Measurements from ENCODE around the gene MRPL10. TPM values are rescaled to one million over a fixed set of nuclear protein-coding genes. Genes with fewer than 3 reads are reported as not detected.

Gene MRPL10
- total RNA-seq, 1 experiment from 2014 or later, result 49.3 TPM

- POLR2A ChIA-PET, result interaction anchor here (0.7 to 1.0 kb wide), 2 partner anchors 18 to 102 kb away, joined by 3 to 4 read pairs; partner anchors contain the start of gene OSBPL7
- intact Hi-C loops (cut with micrococcal nuclease), result no loop called here
These were observed 28.1 kb downstream of the MRPL10 start for GRCh38 chr17:47803201-47803600.

DNA sequence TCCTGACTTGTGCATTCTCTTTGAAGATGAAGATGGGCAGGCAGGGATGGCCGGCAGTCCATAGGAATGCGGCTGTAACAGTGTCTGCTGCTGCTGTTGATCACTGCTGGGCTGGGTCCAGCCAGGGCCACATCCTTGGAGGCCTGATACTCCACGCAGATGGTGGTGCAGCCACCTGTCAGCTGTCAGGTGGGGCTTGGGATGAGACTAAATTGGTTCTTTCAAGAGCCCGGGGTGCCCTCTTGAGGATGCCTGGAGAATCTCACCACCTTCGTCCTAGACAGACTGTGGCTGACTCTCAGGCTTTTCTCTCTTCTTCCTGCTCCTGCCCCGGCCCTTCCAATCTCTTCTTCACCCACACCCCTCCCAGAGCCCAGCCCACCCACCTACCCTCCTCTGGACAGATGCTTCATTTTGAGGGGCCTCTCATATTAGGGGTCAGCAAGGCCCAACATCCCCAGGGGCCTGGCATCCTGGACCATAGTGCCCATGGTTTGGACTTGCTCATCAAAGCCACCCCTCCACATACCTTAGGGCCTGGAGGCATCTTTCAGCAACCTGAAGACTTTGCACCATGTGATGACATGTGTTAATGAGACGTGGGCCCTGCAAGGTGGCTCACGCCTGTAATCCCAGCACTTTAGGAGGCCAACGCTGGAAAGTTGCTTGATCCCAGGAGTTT lies 28.9 kb downstream of the MRPL10 start:
- DNase-seq (ENCODE audit: unreplicated experiment), result peak; percentile 67
- no TSS peak for BruUV-seq (replicated peaks)
- peaks cover 8% of the 10 kb centered on the region for H3K27me3 Mint-ChIP-seq (ENCODE audit: insufficient read depth, unreplicated experiment)

More at GRCh38 chr17:47803201-47803600, 28.1 kb downstream of the MRPL10 start:
- no peaks in the 10 kb centered on the region for H3K4me1 Mint-ChIP-seq (ENCODE audit: insufficient read depth, unreplicated experiment)
- no peak overlapping the region for H3K4me3 Mint-ChIP-seq (ENCODE audit: unreplicated experiment)
- DNase-seq (ENCODE audit: unreplicated experiment), result no peak
- CTCF ChIA-PET, result interaction anchor here (0.7 to 3.1 kb wide), 5 partner anchors 18 to 141 kb away, joined by 3 to 33 read pairs (median 5); partner anchors contain the start of gene OSBPL7
- H3K9me3 Mint-ChIP-seq (ENCODE audit: unreplicated experiment), result no peaks in the 10 kb centered on the region
- H3K36me3 Mint-ChIP-seq (ENCODE audit: insufficient read depth, unreplicated experiment), result no peaks in the 10 kb centered on the region
- H3K27ac Mint-ChIP-seq (ENCODE audit: low read depth, unreplicated experiment), result no peak overlapping the region
- peaks cover under 1% of the 10 kb centered on the region for H3K27me3 Mint-ChIP-seq (ENCODE audit: insufficient read depth, unreplicated experiment)
- TF ChIP-seq CTCF (IDR thresholded peaks at IDR 0.05; ENCODE audit: unreplicated experiment), result no peak
- BruUV-seq (replicated peaks), result no TSS peak

DNA sequence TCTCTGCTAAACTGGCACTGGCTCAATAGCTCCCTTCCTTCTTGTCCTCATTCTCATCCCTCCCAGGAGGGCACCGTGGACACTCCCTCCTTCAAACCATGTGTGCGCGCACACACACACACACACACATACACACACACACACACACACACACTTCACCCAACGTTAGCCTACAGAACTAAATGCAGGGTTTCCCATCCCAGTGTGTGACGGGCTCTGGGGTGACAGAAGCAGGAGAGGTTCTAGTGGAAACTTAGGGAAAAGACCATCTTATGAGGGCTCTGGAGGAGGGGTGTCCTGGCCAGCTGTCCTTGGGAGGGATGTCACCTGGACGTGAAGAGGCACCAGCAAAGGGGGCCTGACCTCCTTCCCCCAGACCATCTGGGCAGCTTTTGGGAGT lies 29.4 kb downstream of the MRPL10 start:
- intact Hi-C loops (cut with micrococcal nuclease), result loop anchor here (1.0 kb wide), 2 partner anchors 26 to 104 kb away; no protein-coding TSS in a partner anchor
- Mint-ChIP-seq H3K27me3 (ENCODE audit: insufficient read depth, unreplicated experiment) (peaks cover 14% of the 10 kb centered on the region), H3K4me3 (ENCODE audit: unreplicated experiment) (no peak overlapping the region), H3K9me3 (ENCODE audit: unreplicated experiment) (no peaks in the 10 kb centered on the region), H3K27ac (ENCODE audit: low read depth, unreplicated experiment) (no peak overlapping the region), H3K4me1 (ENCODE audit: insufficient read depth, unreplicated experiment) (no peaks in the 10 kb centered on the region), H3K36me3 (ENCODE audit: insufficient read depth, unreplicated experiment) (no peaks in the 10 kb centered on the region)
- ChIA-PET CTCF (interaction anchor here (0.6 to 3.1 kb wide), 18 partner anchors 9 to 216 kb away, joined by 3 to 33 read pairs (median 4); partner anchors contain the start of gene OSBPL7), POLR2A (interaction anchor here (0.7 to 1.4 kb wide), 2 partner anchors 72 to 137 kb away, joined by 3 read pairs; no protein-coding TSS in a partner anchor)
- no TSS peak for BruUV-seq (replicated peaks)
- TF ChIP-seq CTCF (IDR thresholded peaks at IDR 0.05; ENCODE audit: unreplicated experiment), result no peak
- no peak for DNase-seq (ENCODE audit: unreplicated experiment)

More for the DNA sequence above, 28.9 kb downstream of the MRPL10 start:
- Mint-ChIP-seq H3K4me3 (ENCODE audit: unreplicated experiment) (no peak overlapping the region), H3K9me3 (ENCODE audit: unreplicated experiment) (no peaks in the 10 kb centered on the region), H3K36me3 (ENCODE audit: insufficient read depth, unreplicated experiment) (no peaks in the 10 kb centered on the region), H3K4me1 (ENCODE audit: insufficient read depth, unreplicated experiment) (no peaks in the 10 kb centered on the region), H3K27ac (ENCODE audit: low read depth, unreplicated experiment) (no peak overlapping the region)
- CTCF ChIA-PET, result interaction anchor here (0.6 to 3.1 kb wide), 14 partner anchors 13 to 168 kb away, joined by 3 to 33 read pairs (median 4); partner anchors contain the start of genes CDK5RAP3 and OSBPL7
- POLR2A ChIA-PET, result interaction anchor here (0.7 to 1.4 kb wide), 2 partner anchors 73 to 137 kb away, joined by 3 read pairs; no protein-coding TSS in a partner anchor
- intact Hi-C loops (cut with micrococcal nuclease), result loop anchor here (1.0 kb wide), 2 partner anchors 26 to 104 kb away; no protein-coding TSS in a partner anchor
- TF ChIP-seq CTCF (IDR thresholded peaks at IDR 0.05; ENCODE audit: unreplicated experiment), result peak; percentile 70

DNA sequence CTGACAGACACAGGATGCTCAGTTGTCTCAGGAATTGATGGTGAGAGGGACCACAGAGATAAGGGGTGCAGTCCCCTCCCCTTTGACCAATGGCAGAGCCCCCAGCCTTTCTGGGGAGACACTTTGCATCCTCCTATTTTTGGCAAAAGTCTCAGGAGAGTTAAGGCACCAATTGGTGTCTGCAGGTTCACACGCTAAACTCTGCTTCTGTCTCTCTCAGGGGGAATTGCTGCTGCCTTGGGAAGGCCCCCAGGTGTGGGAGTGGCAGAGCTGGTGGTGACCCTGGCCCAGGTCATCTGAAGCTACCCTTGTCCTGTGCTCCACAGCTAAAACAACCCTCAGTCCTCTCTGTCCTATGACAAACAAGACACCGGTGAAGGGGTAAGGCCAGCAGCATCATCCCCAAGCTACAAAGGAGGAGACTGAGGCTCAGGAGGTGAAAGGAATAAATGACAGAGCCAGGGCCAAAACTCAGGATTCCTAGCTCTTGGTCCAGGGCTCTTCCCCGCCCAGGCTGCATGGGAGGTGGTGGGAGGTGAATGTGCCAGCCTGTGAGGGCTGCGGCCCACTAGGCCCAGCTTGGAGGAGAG lies 30.1 kb downstream of the MRPL10 start:
- DNase-seq (ENCODE audit: unreplicated experiment), result no peak
- H3K4me1 Mint-ChIP-seq (ENCODE audit: insufficient read depth, unreplicated experiment), result no peaks in the 10 kb centered on the region
- ChIA-PET CTCF (interaction anchor here (0.6 to 3.1 kb wide), 17 partner anchors 8 to 217 kb away, joined by 3 to 33 read pairs (median 4); partner anchors contain the start of gene OSBPL7), POLR2A (interaction anchor here (1.4 kb wide), 1 partner anchor 136 kb away, joined by 3 read pairs; no protein-coding TSS in a partner anchor)
- no peak overlapping the region for H3K27ac Mint-ChIP-seq (ENCODE audit: low read depth, unreplicated experiment)
- no peaks in the 10 kb centered on the region for H3K9me3 Mint-ChIP-seq (ENCODE audit: unreplicated experiment)
- intact Hi-C loops (cut with micrococcal nuclease), result no loop called here
- H3K4me3 Mint-ChIP-seq (ENCODE audit: unreplicated experiment), result no peak overlapping the region
- BruUV-seq (replicated peaks), result no TSS peak
- H3K27me3 Mint-ChIP-seq (ENCODE audit: insufficient read depth, unreplicated experiment), result peaks cover 20% of the 10 kb centered on the region
- no peak for TF ChIP-seq CTCF (IDR thresholded peaks at IDR 0.05; ENCODE audit: unreplicated experiment)
- no peaks in the 10 kb centered on the region for H3K36me3 Mint-ChIP-seq (ENCODE audit: insufficient read depth, unreplicated experiment)
